Large intestine (tissue), 3 donors: ENCODE data around the gene OR2A5. TPM values are rescaled to one million over a fixed set of nuclear protein-coding genes. Genes with fewer than 3 reads are reported as not detected.

Experiments
- DNase-seq, 2 donors: peaks; one replicate each; pipeline versions ENCODE4 v3.0.0 to v3.0.0-alpha.2; 2013
- H3K27ac ChIP-seq: one replicate; pipeline ENCODE4 v1.5.1; 2013; ENCODE audit warnings: low read length
- H3K27me3 ChIP-seq: 2 replicates; pipeline ENCODE4 v1.6.1; 2013; ENCODE audit warnings: low read length; ENCODE audit not compliant: control insufficient read depth, insufficient read depth
- H3K36me3 ChIP-seq: 2 replicates; pipeline ENCODE4 v1.6.1; 2013; ENCODE audit warnings: low read length; ENCODE audit not compliant: control insufficient read depth, insufficient read depth
- H3K4me1 ChIP-seq: one replicate; pipeline ENCODE4 v1.6.1; 2013; ENCODE audit warnings: low read length; ENCODE audit not compliant: control insufficient read depth, insufficient read depth
- H3K4me3 ChIP-seq: one replicate; pipeline ENCODE4 v1.5.1; 2013; ENCODE audit warnings: low read length
- H3K9me3 ChIP-seq: one replicate; pipeline ENCODE4 v1.6.1; 2013; ENCODE audit warnings: mild to moderate bottlenecking, low read depth, low read length, moderate library complexity; ENCODE audit not compliant: control insufficient read depth
- WGBS: methylation state at CpG from one replicate; pipeline ENCODE4 v1.1.5; 2013; ENCODE audit warnings: low lambda C conversion rate; ENCODE audit not compliant: insufficient coverage; 5-methylcytosine and 5-hydroxymethylcytosine counted together
- polyA plus RNA-seq: library from polyadenylated mRNA; unstranded; fragments of 120-200 nt; gene quantifications from one replicate; pipeline ENCODE4 v1.2.1, GENCODE V29; 2013

The OR2A5 gene
- polyA plus RNA-seq, 1 donor, result under 0.01 TPM

GRCh38 chr7:144018065-144018464 lies 30.7 kb upstream of the OR2A5 start:
- no peak for DNase-seq
- H3K4me1 ChIP-seq, result peaks cover 4% of the 10 kb centered on the region
- H3K9me3 ChIP-seq, result no peaks in the 10 kb centered on the region
- no peak overlapping the region for H3K27ac ChIP-seq
- no peaks in the 10 kb centered on the region for H3K36me3 ChIP-seq
- WGBS, result 71% methylated on average over 3 of the region's 4 CpGs
- H3K4me3 ChIP-seq, result no peak overlapping the region
- no peaks in the 10 kb centered on the region for H3K27me3 ChIP-seq

GRCh38 chr7:144019457-144019856 lies 29.3 kb upstream of the OR2A5 start:
- no CpG with 5 or more reads among the region's 2 CpGs for WGBS
- Histone ChIP-seq H3K27ac (no peak overlapping the region), H3K9me3 (no peaks in the 10 kb centered on the region)

GRCh38 chr7:144020340-144020739 lies 28.4 kb upstream of the OR2A5 start:
- H3K27me3 ChIP-seq, result no peaks in the 10 kb centered on the region
- peaks cover 4% of the 10 kb centered on the region for H3K4me1 ChIP-seq
- H3K27ac ChIP-seq, result no peak overlapping the region
- H3K9me3 ChIP-seq, result no peaks in the 10 kb centered on the region
- H3K36me3 ChIP-seq, result no peaks in the 10 kb centered on the region
- WGBS, result no CpG with 5 or more reads among the region's 3 CpGs
- H3K4me3 ChIP-seq, result no peak overlapping the region
- DNase-seq, result no peak

More at GRCh38 chr7:144019457-144019856, 29.3 kb upstream of the OR2A5 start:
- peak in 1 of 2 donors; percentile 11 for DNase-seq
- no peaks in the 10 kb centered on the region for H3K36me3 ChIP-seq
- no peak overlapping the region for H3K4me3 ChIP-seq
- H3K27me3 ChIP-seq, result no peaks in the 10 kb centered on the region
- peaks cover 4% of the 10 kb centered on the region for H3K4me1 ChIP-seq

- no peak overlapping the region for H3K27ac ChIP-seq
Measured at GRCh38 chr7:144022169-144022568, 26.6 kb upstream of the OR2A5 start.

GRCh38 chr7:144023171-144023827 lies 25.4 kb upstream of the OR2A5 start:
- Histone ChIP-seq H3K36me3 (no peaks in the 10 kb centered on the region), H3K27me3 (no peaks in the 10 kb centered on the region), H3K4me3 (no peak overlapping the region), H3K9me3 (no peaks in the 10 kb centered on the region), H3K4me1 (peaks cover 4% of the 10 kb centered on the region), H3K27ac (no peak overlapping the region)
- 86% methylated on average over 1 of the region's 4 CpGs for WGBS
- DNase-seq, result no peak

More at GRCh38 chr7:144022169-144022568, 26.6 kb upstream of the OR2A5 start:
- Histone ChIP-seq H3K4me3 (no peak overlapping the region), H3K4me1 (peaks cover 4% of the 10 kb centered on the region), H3K9me3 (no peaks in the 10 kb centered on the region), H3K27me3 (no peaks in the 10 kb centered on the region), H3K36me3 (no peaks in the 10 kb centered on the region)
- DNase-seq, result no peak

- Histone ChIP-seq H3K9me3 (no peaks in the 10 kb centered on the region), H3K36me3 (no peaks in the 10 kb centered on the region), H3K27ac (no peak overlapping the region), H3K4me1 (peaks cover 3% of the 10 kb centered on the region), H3K4me3 (no peak overlapping the region), H3K27me3 (no peaks in the 10 kb centered on the region)
- WGBS, result 100% methylated on average over 1 of the region's 3 CpGs
- DNase-seq, result no peak
Measured at GRCh38 chr7:144024213-144024612, 24.5 kb upstream of the OR2A5 start.

GRCh38 chr7:144026203-144026883 lies 22.4 kb upstream of the OR2A5 start:
- no CpG with 5 or more reads among the region's 4 CpGs for WGBS
- Histone ChIP-seq H3K4me1 (peaks cover 4% of the 10 kb centered on the region), H3K9me3 (no peaks in the 10 kb centered on the region), H3K27me3 (no peaks in the 10 kb centered on the region), H3K36me3 (no peaks in the 10 kb centered on the region), H3K27ac (no peak overlapping the region), H3K4me3 (no peak overlapping the region)
- DNase-seq, result no peak

- peak in 1 of 2 donors; percentile 22 for DNase-seq
- Histone ChIP-seq H3K36me3 (no peaks in the 10 kb centered on the region), H3K9me3 (no peaks in the 10 kb centered on the region), H3K27ac (no peak overlapping the region), H3K4me3 (no peak overlapping the region), H3K27me3 (no peaks in the 10 kb centered on the region), H3K4me1 (peaks cover 4% of the 10 kb centered on the region)
- WGBS, result 19% methylated on average over 3 of the region's 3 CpGs
Measured at GRCh38 chr7:144027070-144027469, 21.7 kb upstream of the OR2A5 start.

- Histone ChIP-seq H3K27me3 (no peaks in the 10 kb centered on the region), H3K36me3 (no peaks in the 10 kb centered on the region), H3K27ac (no peak overlapping the region), H3K4me3 (no peak overlapping the region), H3K9me3 (no peaks in the 10 kb centered on the region), H3K4me1 (peaks cover 9% of the 10 kb centered on the region)
- 57% methylated on average over 1 of the region's 1 CpG for WGBS
- DNase-seq, result no peak
Measured at GRCh38 chr7:144027974-144028373, 20.8 kb upstream of the OR2A5 start.

- Histone ChIP-seq H3K9me3 (no peaks in the 10 kb centered on the region), H3K27ac (no peak overlapping the region), H3K4me3 (no peak overlapping the region), H3K27me3 (no peaks in the 10 kb centered on the region), H3K4me1 (peaks cover 12% of the 10 kb centered on the region), H3K36me3 (no peaks in the 10 kb centered on the region)
- WGBS, result 92% methylated on average over 2 of the region's 3 CpGs
- no peak for DNase-seq
Measured at GRCh38 chr7:144028547-144028946, 20.2 kb upstream of the OR2A5 start.

GRCh38 chr7:144032516-144032915 lies 16.2 kb upstream of the OR2A5 start:
- no peak overlapping the region for H3K27ac ChIP-seq
- WGBS, result 60% methylated on average over 2 of the region's 5 CpGs
- H3K9me3 ChIP-seq, result no peaks in the 10 kb centered on the region
- peaks cover 12% of the 10 kb centered on the region for H3K4me1 ChIP-seq
- no peak overlapping the region for H3K4me3 ChIP-seq
- H3K27me3 ChIP-seq, result no peaks in the 10 kb centered on the region
- DNase-seq, result no peak
- H3K36me3 ChIP-seq, result no peaks in the 10 kb centered on the region
